ENCODE data around the gene CDC42BPB. TPM values are rescaled to one million over a fixed set of nuclear protein-coding genes. Genes with fewer than 3 reads are reported as not detected.

Gene CDC42BPB
- total RNA-seq, 2 donors from 2014 or later: 68.0 to 83.4 TPM

- Histone ChIP-seq H3K27ac (no peak overlapping the region), H3K27me3 (no peaks in the 10 kb centered on the region), H3K36me3 (no peaks in the 10 kb centered on the region), H3K4me1 (no peaks in the 10 kb centered on the region), H3K4me3 (no peak overlapping the region), H3K9me3 (no peaks in the 10 kb centered on the region)
- TF ChIP-seq CTCF (IDR thresholded peaks at IDR 0.05): no peak
- DNase-seq (ENCODE audit: low spot score): no peak
Observed at GRCh38 chr14:102891556-102891955, 165.8 kb downstream of the CDC42BPB start.

GRCh38 chr14:102891111-102891510 is 166.2 kb downstream of the CDC42BPB start:
- Histone ChIP-seq H3K9me3 (no peaks in the 10 kb centered on the region), H3K27me3 (no peaks in the 10 kb centered on the region), H3K4me1 (no peaks in the 10 kb centered on the region), H3K36me3 (peaks cover 4% of the 10 kb centered on the region), H3K4me3 (no peak overlapping the region), H3K27ac (no peak overlapping the region)
- DNase-seq (ENCODE audit: low spot score): no peak
- no peak for TF ChIP-seq CTCF (IDR thresholded peaks at IDR 0.05)

GRCh38 chr14:102889615-102890014 is 167.7 kb downstream of the CDC42BPB start:
- Histone ChIP-seq H3K4me1 (no peaks in the 10 kb centered on the region), H3K9me3 (no peaks in the 10 kb centered on the region), H3K4me3 (no peak overlapping the region), H3K27ac (no peak overlapping the region), H3K27me3 (no peaks in the 10 kb centered on the region), H3K36me3 (peaks cover 9% of the 10 kb centered on the region)
- DNase-seq (ENCODE audit: low spot score): no peak
- no peak for TF ChIP-seq CTCF (IDR thresholded peaks at IDR 0.05)

- no peak overlapping the region for H3K27ac ChIP-seq
- H3K9me3 ChIP-seq: no peaks in the 10 kb centered on the region
- no peak overlapping the region for H3K4me3 ChIP-seq
- DNase-seq (ENCODE audit: low spot score): no peak
- no peaks in the 10 kb centered on the region for H3K27me3 ChIP-seq
- no peaks in the 10 kb centered on the region for H3K4me1 ChIP-seq
- TF ChIP-seq CTCF (IDR thresholded peaks at IDR 0.05): no peak
- H3K36me3 ChIP-seq: peaks cover 9% of the 10 kb centered on the region
Observed at GRCh38 chr14:102888748-102889147, 168.6 kb downstream of the CDC42BPB start.

GRCh38 chr14:102885737-102886447 is 171.5 kb downstream of the CDC42BPB start:
- H3K4me3 ChIP-seq: no peak overlapping the region
- H3K36me3 ChIP-seq: peaks cover 9% of the 10 kb centered on the region
- no peaks in the 10 kb centered on the region for H3K4me1 ChIP-seq
- no peak for TF ChIP-seq CTCF (IDR thresholded peaks at IDR 0.05)
- DNase-seq (ENCODE audit: low spot score): no peak
- no peak overlapping the region for H3K27ac ChIP-seq
- H3K27me3 ChIP-seq: no peaks in the 10 kb centered on the region
- H3K9me3 ChIP-seq: no peaks in the 10 kb centered on the region

GRCh38 chr14:102883554-102883953 is 173.8 kb downstream of the CDC42BPB start:
- no peak for TF ChIP-seq CTCF (IDR thresholded peaks at IDR 0.05)
- no peak for DNase-seq (ENCODE audit: low spot score)
- no peaks in the 10 kb centered on the region for H3K27me3 ChIP-seq

More at GRCh38 chr14:102883554-102883953, 173.8 kb downstream of the CDC42BPB start:
- Histone ChIP-seq H3K36me3 (peaks cover 9% of the 10 kb centered on the region), H3K9me3 (no peaks in the 10 kb centered on the region), H3K4me3 (no peak overlapping the region), H3K4me1 (no peaks in the 10 kb centered on the region), H3K27ac (no peak overlapping the region)
